GM12878 (cell line): ENCODE data around the gene RPL31. TPM values are rescaled to one million over a fixed set of nuclear protein-coding genes. Genes with fewer than 3 reads are reported as not detected.

ENCODE experiments used
- BHLHE40 ChIP-seq, 2 experiments: fragments of 450-650 bp in 1 of 2; IDR thresholded peaks; 2 replicates each; pipeline ENCODE4 v1.6.1; 2011 to 2017; ENCODE audit warnings: low read depth in 2 of 2, borderline replicate concordance in 1 of 2, improper control_type of control experiment in 1 of 2, low read length in 1 of 2, mild to moderate bottlenecking in 1 of 2
- CHD2 ChIP-seq: IDR thresholded peaks from 2 replicates; pipeline ENCODE4 v1.6.1; 2011; ENCODE audit warnings: low read depth, low read length, improper control_type of control experiment, borderline replicate concordance
- E2F8 ChIP-seq: fragments of 450-650 bp; IDR thresholded peaks from 2 replicates; pipeline ENCODE4 v1.6.1; 2018; ENCODE audit warnings: mild to moderate bottlenecking, low read depth, moderate library complexity; ENCODE audit not compliant: partially characterized antibody
- ESRRA ChIP-seq: IDR thresholded peaks from 2 replicates; pipeline ENCODE4 v1.6.1; 2012; ENCODE audit warnings: mild to moderate bottlenecking, low read length, improper control_type of control experiment
- IRF4 ChIP-seq: IDR thresholded peaks from 2 replicates; pipeline ENCODE4 v1.6.1; 2011; ENCODE audit warnings: low read depth, low read length
- MYB ChIP-seq: fragments of 150-350 bp; IDR thresholded peaks from 2 replicates; pipeline ENCODE4 v1.6.1; 2014; ENCODE audit warnings: mild to moderate bottlenecking, low read depth, low read length, borderline replicate concordance
- PAX8 ChIP-seq: fragments of 450-650 bp; IDR thresholded peaks from 2 replicates; pipeline ENCODE4 v1.6.1; 2017; ENCODE audit warnings: mild to moderate bottlenecking, moderate library complexity
- POLR2A ChIP-seq: IDR thresholded peaks from 2 replicates; pipeline ENCODE4 v1.6.1; 2011; ENCODE audit warnings: low read depth, mild to moderate bottlenecking, low read length
- POU2F2 ChIP-seq: IDR thresholded peaks from 3 replicates; pipeline ENCODE4 v1.6.1; 2011; ENCODE audit warnings: low read depth, mild to moderate bottlenecking, low read length, borderline replicate concordance
- RAD21 ChIP-seq: IDR thresholded peaks from 2 replicates; pipeline ENCODE4 v1.6.1; 2011; ENCODE audit warnings: mild to moderate bottlenecking, low read depth, low read length, moderate library complexity; ENCODE audit not compliant: insufficient read depth
- SMAD1 ChIP-seq: fragments of 450-650 bp; IDR thresholded peaks from 2 replicates; pipeline ENCODE4 v1.6.1; 2018; ENCODE audit warnings: mild to moderate bottlenecking, low read depth; ENCODE audit not compliant: partially characterized antibody
- SREBF2 ChIP-seq: IDR thresholded peaks from 2 replicates; pipeline ENCODE4 v1.6.1; 2012; ENCODE audit warnings: mild to moderate bottlenecking, low read length
- YBX1 ChIP-seq: fragments of 450-650 bp; IDR thresholded peaks from 2 replicates; pipeline ENCODE4 v1.6.1; 2016; ENCODE audit warnings: antibody characterized with exemption
- ZBTB4 ChIP-seq: fragments of 450-650 bp; formaldehyde crosslinking; IDR thresholded peaks from 2 replicates; pipeline ENCODE4 v1.4.0; 2022; ENCODE audit warnings: mild to moderate bottlenecking, moderate library complexity
- ZZZ3 ChIP-seq: IDR thresholded peaks from 2 replicates; pipeline ENCODE4 v1.6.1; 2011; ENCODE audit warnings: low read depth; ENCODE audit not compliant: control insufficient read depth, insufficient read length
- polyA plus RNA-seq, 11 experiments: library from polyadenylated mRNA; depleted of rRNA in 4 of 11; unstranded in 6 of 11; stranded (reverse) in 5 of 11; fragments of >200 nt; fragmentation: Nextera tagmentation in 4 of 11; fragmentation: Illumina TruSeq in 1 of 11; extraction: Ambion mirVana in 4 of 11; extraction: Trizol in 1 of 11; gene quantifications; 1 replicate in 1 of 11; 2 replicates in 10 of 11; pipeline versions ENCODE4 v1.2.1 to v1.2.3, GENCODE V29; 2011 to 2016; ENCODE audit warnings: inconsistent platforms in 2 of 11, missing spikeins in 2 of 11, low read depth in 1 of 11
- total RNA-seq, 4 experiments: library from RNA; depleted of rRNA in 3 of 4; stranded (reverse); fragments of >200 nt in 3 of 4; fragmentation: Illumina TruSeq in 1 of 4; extraction: Trizol in 1 of 4; gene quantifications; 2 replicates each; pipeline versions ENCODE4 v1.2.1 to v1.2.3, GENCODE V29; 2013 to 2021
- TF ChIP-seq, protein P1 (sequence below): IDR thresholded peaks from 2 replicates; pipeline ENCODE4 v1.6.1; 2012; ENCODE audit warnings: low read depth, low read length, improper control_type of control experiment
- TF ChIP-seq, protein P2 (sequence below): fragments of 450-650 bp; IDR thresholded peaks from 2 replicates; pipeline ENCODE4 v1.6.1; 2016; ENCODE audit warnings: mild to moderate bottlenecking, moderate library complexity, borderline replicate concordance

RPL31 gene
- total and polyA plus RNA-seq, 10 of the 15 experiments (the other 5 are each of a cell fraction or from before 2014, with no cell fraction given): 1,643 to 8,551 (median 2,208) TPM

- TF ChIP-seq, protein P1, sequence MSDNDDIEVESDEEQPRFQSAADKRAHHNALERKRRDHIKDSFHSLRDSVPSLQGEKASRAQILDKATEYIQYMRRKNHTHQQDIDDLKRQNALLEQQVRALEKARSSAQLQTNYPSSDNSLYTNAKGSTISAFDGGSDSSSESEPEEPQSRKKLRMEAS: peak; percentile 96
- TF ChIP-seq E2F8 (peak; percentile 79), BHLHE40 (IDR thresholded peaks at IDR 0.05; ENCODE audit: borderline replicate concordance in 1 of 2, low read depth in 2 of 2, low read length in 1 of 2) (peak; percentile 40 to 55; a peak in 2 of 4 replicates), ZBTB4 (CRISPR knock-in tag) (no peak), SREBF2 (no peak), CHD2 (peak; percentile 75; the same call in 1 of the 2 replicates), YBX1 (no peak), POU2F2 (peak; percentile 93), PAX8 (no peak), ESRRA (no peak), SMAD1 (peak; percentile 93), IRF4 (no peak), POLR2A (peak; percentile 100), MYB (peak; percentile 54; the same call in 1 of the 2 replicates), ZZZ3 (no peak), RAD21 (no peak)
- TF ChIP-seq, protein P2, sequence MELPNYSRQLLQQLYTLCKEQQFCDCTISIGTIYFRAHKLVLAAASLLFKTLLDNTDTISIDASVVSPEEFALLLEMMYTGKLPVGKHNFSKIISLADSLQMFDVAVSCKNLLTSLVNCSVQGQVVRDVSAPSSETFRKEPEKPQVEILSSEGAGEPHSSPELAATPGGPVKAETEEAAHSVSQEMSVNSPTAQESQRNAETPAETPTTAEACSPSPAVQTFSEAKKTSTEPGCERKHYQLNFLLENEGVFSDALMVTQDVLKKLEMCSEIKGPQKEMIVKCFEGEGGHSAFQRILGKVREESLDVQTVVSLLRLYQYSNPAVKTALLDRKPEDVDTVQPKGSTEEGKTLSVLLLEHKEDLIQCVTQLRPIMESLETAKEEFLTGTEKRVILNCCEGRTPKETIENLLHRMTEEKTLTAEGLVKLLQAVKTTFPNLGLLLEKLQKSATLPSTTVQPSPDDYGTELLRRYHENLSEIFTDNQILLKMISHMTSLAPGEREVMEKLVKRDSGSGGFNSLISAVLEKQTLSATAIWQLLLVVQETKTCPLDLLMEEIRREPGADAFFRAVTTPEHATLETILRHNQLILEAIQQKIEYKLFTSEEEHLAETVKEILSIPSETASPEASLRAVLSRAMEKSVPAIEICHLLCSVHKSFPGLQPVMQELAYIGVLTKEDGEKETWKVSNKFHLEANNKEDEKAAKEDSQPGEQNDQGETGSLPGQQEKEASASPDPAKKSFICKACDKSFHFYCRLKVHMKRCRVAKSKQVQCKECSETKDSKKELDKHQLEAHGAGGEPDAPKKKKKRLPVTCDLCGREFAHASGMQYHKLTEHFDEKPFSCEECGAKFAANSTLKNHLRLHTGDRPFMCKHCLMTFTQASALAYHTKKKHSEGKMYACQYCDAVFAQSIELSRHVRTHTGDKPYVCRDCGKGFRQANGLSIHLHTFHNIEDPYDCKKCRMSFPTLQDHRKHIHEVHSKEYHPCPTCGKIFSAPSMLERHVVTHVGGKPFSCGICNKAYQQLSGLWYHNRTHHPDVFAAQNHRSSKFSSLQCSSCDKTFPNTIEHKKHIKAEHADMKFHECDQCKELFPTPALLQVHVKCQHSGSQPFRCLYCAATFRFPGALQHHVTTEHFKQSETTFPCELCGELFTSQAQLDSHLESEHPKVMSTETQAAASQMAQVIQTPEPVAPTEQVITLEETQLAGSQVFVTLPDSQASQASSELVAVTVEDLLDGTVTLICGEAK: peak; percentile 91
These were observed at the start of gene RPL31 (continued) for GRCh38 chr2:101001691-101002561.
